Measurements from ENCODE around the gene RNF212B. TPM values are rescaled to one million over a fixed set of nuclear protein-coding genes. Genes with fewer than 3 reads are reported as not detected.

The RNF212B gene
- total RNA-seq (2013; cell fraction: nucleolus; rRNA removed), result not detected in 2 replicates
- not detected in 2 replicates for total RNA-seq (2014; rRNA removed)
- total RNA-seq (2014; rRNA removed; fragmentation: Illumina TruSeq; extraction: Trizol), result not detected in 2 replicates
- not detected in 2 replicates for total RNA-seq (2021)
- not detected for polyA plus RNA-seq (2011; ENCODE audit: low read depth)
- not detected in 2 replicates for polyA plus RNA-seq (2011; rRNA removed)
- polyA plus RNA-seq (2011; cell fraction: cytosol; rRNA removed), result not detected in 2 replicates
- not detected in 2 replicates for polyA plus RNA-seq (2011; cell fraction: nucleus; rRNA removed)
- polyA plus RNA-seq (2012), result not detected in 2 replicates
- not detected in 2 replicates for polyA plus RNA-seq (2014; fragmentation: Illumina TruSeq; extraction: Trizol)
- polyA plus RNA-seq (2014; fragmentation: Nextera tagmentation; extraction: Ambion mirVana), result not detected
- polyA plus RNA-seq (2014; rRNA removed), result not detected in 2 replicates
- polyA plus RNA-seq (2016; fragmentation: Nextera tagmentation; extraction: Ambion mirVana), result not detected
- polyA minus RNA-seq (2011; rRNA and poly(A)+ RNA removed), result not detected in 2 replicates
- not detected in 2 replicates for polyA minus RNA-seq (2011; cell fraction: cytosol; rRNA and poly(A)+ RNA removed)
- not detected in 2 replicates for polyA minus RNA-seq (2011; cell fraction: nucleus; rRNA and poly(A)+ RNA removed)
- percentile 11 among the genes with signal in this experiment for Bru-seq, nascent RNA
- BruChase-seq, experiment 1, labeled RNA remaining after a 6-hour chase, result percentile 1 among the genes with signal in this experiment
- BruChase-seq, experiment 2, labeled RNA remaining after a 2-hour chase, result percentile 2 among the genes with signal in this experiment
- long read RNA-seq, experiment 1, result 0 reads
- long read RNA-seq, experiment 2, result 0 reads

DNA sequence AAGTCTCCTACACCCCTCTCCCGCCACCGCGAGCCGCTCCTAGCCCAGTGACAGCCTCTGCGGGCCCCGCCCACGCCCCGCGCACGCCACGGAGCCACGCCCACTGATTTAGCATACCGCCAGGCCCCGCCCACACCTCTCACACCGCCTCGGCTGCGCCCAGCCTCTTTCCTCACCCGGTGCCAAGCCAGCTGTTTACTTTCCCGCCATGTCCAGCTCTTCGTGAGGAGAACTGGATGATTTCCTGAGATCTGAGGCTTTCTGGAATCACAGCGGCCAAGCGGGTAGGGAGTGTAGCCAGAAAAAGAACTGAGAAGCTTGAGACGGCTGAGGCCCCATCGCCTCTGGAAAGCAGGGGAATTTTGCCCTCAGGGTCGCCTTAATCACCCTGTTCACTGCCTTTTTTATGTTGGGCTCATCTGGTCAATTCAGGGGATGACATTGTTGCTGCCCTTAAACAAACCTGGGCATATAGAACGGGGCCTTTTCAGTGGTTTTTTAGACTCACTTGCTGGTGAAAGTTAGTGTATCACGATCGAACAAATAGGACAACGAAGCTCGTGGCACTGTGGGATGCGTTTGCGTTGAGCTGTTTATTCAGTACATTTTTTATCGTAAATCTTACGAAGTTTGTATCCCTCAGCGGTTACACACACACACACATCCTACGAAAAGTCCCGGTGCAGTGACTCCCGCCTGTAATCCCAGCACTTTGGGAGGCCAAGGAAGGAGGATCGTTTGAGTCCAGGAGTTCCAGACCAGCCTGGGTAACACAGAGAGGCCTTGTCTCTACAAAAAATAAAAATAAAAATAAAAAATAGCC lies at the start of gene RNF212B:
TSS of gene RNF212B (plus strand) at position 165 of the 823 bp plus-strand sequence. CDS start 2,410 bp downstream, outside the sequence.
- Histone ChIP-seq H3K9ac (ENCODE audit: control insufficient read depth, insufficient read depth, low read length) (no peak within 1 kb of the TSS), H3K27ac (ENCODE audit: control insufficient read depth, insufficient read depth) (no peak within 1 kb of the TSS), H3K36me3 (ENCODE audit: control insufficient read depth in 2 of 2, insufficient read depth in 2 of 2, low read length in 1 of 2) (no peaks in the 10 kb centered on the region), H4K20me1 (ENCODE audit: control insufficient read depth, insufficient read depth) (no peaks in the 10 kb centered on the region), H2AFZ (ENCODE audit: control insufficient read depth, low read depth, low read length) (no peak within 1 kb of the TSS), H3K9me3 (replicated peaks; ENCODE audit: control insufficient read depth, insufficient read depth, low read length) (no peaks in the 10 kb centered on the region), H3K27me3 (replicated peaks in 1 of 2; ENCODE audit: control insufficient read depth in 2 of 2, insufficient read depth in 2 of 2, low read length in 1 of 2) (no peaks in the 10 kb centered on the region), H3K4me1 (ENCODE audit: control insufficient read depth, insufficient read depth, low read length) (no peaks in the 10 kb centered on the region), H3K4me2 (ENCODE audit: control insufficient read depth, insufficient read depth) (peak within 1 kb of the TSS; percentile 26; the same call in 1 of the 2 replicates), H3K79me2 (ENCODE audit: control insufficient read depth, insufficient read depth, low read length) (no peaks in the 10 kb centered on the region), H3K4me3 (no peak within 1 kb of the TSS)
- TF ChIP-seq SP1 (IDR thresholded peaks at IDR 0.05; ENCODE audit: low read depth, low read length) (peak; percentile 17), SUPT20H (IDR thresholded peaks at IDR 0.05; ENCODE audit: borderline replicate concordance, control insufficient read depth, low read depth, low read length) (no peak), EGR1 (IDR thresholded peaks at IDR 0.05; ENCODE audit: borderline replicate concordance in 1 of 2, low read depth in 2 of 2, low read length in 2 of 2) (peak in 1 of 2 experiments; percentile 56; a peak in 1 of 3 replicates)
- SMC1A ChIA-PET (ENCODE audit: uncharacterized antibody, unreplicated experiment), result no interaction called here
- intact Hi-C loops (cut with micrococcal nuclease; ENCODE audit: unreplicated experiment), result no loop called here
- CTCF ChIA-PET, result interaction anchor here (0.9 kb wide), 1 partner anchor 11 kb away, joined by 3 read pairs; no protein-coding TSS in a partner anchor
- FAIRE-seq (no peak), DNase-seq (ENCODE audit: low read depth, low spot score) (no peak), ATAC-seq (peak; percentile 90)
- no TSS peak for BruUV-seq (replicated peaks)
- in situ Hi-C loops (cut with MboI), result no loop called here
- RAD21 ChIA-PET (ENCODE audit: unreplicated experiment), result no interaction called here
- 42% methylated on average over 39 of the region's 39 CpGs for whole genome bisulfite sequencing (ENCODE audit: insufficient coverage, insufficient replicate concordance, low lambda C conversion rate, missing lambda C conversion rate)
- POLR2A ChIA-PET, result no interaction called here

All from GM12878 (cell line).